Measurements from ENCODE around the gene CCL7. TPM values are rescaled to one million over a fixed set of nuclear protein-coding genes. Genes with fewer than 3 reads are reported as not detected.

CCL7 gene
- total RNA-seq, 1 experiment from 2014 or later, result not detected

DNA sequence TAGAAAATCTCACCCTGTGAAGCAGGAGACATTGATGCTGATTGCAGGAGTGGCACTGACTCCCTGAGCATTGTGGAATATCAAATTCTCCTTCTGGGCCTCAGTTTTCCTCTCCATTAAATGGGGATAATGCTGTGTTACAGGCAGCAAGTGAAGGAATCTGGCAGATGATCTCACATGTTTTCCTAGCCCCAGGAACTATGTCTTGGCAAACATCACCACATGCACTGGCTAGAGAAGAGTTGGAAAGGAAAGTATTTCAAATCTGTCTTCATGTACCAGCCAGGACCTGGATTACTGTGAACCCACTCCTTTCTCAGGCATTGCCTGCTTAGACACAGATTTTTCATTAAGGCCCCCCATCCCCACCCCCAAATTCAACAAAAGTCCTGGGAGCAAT lies 35.6 kb downstream of the CCL7 start:
- intact Hi-C loops (cut with micrococcal nuclease), result loop anchor here (1.0 kb wide), 2 partner anchors 56 to 105 kb away; no protein-coding TSS in a partner anchor
- no peak overlapping the region for H3K27ac Mint-ChIP-seq (ENCODE audit: low read depth, unreplicated experiment)
- no peaks in the 10 kb centered on the region for H3K36me3 Mint-ChIP-seq (ENCODE audit: insufficient read depth, unreplicated experiment)
- CTCF ChIA-PET, result interaction anchor here (0.6 to 2.4 kb wide), 7 partner anchors 14 to 106 kb away, joined by 3 to 13 read pairs (median 5); partner anchors contain the start of gene CCL8
- H3K4me1 Mint-ChIP-seq (ENCODE audit: insufficient read depth, unreplicated experiment), result peaks cover 5% of the 10 kb centered on the region
- POLR2A ChIA-PET, result no interaction called here
- no peak for DNase-seq (ENCODE audit: unreplicated experiment)
- TF ChIP-seq, protein P1, sequence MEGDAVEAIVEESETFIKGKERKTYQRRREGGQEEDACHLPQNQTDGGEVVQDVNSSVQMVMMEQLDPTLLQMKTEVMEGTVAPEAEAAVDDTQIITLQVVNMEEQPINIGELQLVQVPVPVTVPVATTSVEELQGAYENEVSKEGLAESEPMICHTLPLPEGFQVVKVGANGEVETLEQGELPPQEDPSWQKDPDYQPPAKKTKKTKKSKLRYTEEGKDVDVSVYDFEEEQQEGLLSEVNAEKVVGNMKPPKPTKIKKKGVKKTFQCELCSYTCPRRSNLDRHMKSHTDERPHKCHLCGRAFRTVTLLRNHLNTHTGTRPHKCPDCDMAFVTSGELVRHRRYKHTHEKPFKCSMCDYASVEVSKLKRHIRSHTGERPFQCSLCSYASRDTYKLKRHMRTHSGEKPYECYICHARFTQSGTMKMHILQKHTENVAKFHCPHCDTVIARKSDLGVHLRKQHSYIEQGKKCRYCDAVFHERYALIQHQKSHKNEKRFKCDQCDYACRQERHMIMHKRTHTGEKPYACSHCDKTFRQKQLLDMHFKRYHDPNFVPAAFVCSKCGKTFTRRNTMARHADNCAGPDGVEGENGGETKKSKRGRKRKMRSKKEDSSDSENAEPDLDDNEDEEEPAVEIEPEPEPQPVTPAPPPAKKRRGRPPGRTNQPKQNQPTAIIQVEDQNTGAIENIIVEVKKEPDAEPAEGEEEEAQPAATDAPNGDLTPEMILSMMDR (IDR thresholded peaks at IDR 0.05; ENCODE audit: unreplicated experiment), result no peak
- no peak overlapping the region for H3K4me3 Mint-ChIP-seq (ENCODE audit: unreplicated experiment)
- BruUV-seq (replicated peaks), result no TSS peak
- no peaks in the 10 kb centered on the region for H3K9me3 Mint-ChIP-seq (ENCODE audit: unreplicated experiment)
- no peaks in the 10 kb centered on the region for H3K27me3 Mint-ChIP-seq (ENCODE audit: insufficient read depth, unreplicated experiment)

DNA sequence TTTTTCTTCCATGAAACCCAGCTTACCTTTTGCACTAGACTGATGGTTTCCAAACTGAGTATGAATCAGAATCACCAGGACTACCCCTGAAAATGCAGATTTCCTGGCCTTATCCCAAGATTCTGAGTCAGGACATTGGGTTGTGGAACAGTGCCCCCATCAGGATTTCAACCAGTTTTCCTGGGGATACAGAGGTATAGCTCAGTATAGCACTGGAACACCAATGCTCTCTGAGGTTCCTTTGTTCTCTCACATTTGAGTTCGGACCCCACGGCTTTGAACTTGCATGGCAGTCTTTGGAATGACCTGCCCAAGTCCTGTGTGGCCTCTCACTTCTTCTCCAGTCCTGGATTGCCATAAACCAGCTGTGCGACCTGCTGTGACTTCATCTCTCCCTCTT lies 36.4 kb downstream of the CCL7 start:
- peaks cover 5% of the 10 kb centered on the region for H3K4me1 Mint-ChIP-seq (ENCODE audit: insufficient read depth, unreplicated experiment)
- no peaks in the 10 kb centered on the region for H3K9me3 Mint-ChIP-seq (ENCODE audit: unreplicated experiment)
- no peak overlapping the region for H3K27ac Mint-ChIP-seq (ENCODE audit: low read depth, unreplicated experiment)
- BruUV-seq (replicated peaks), result no TSS peak
- ChIA-PET CTCF (interaction anchor here (0.6 to 1.3 kb wide), 7 partner anchors 13 to 139 kb away, joined by 3 to 13 read pairs (median 4); partner anchors contain the start of gene CCL8), POLR2A (no interaction called here)
- DNase-seq (ENCODE audit: unreplicated experiment), result peak; percentile 3
- intact Hi-C loops (cut with micrococcal nuclease), result loop anchor here (1.0 kb wide), 2 partner anchors 55 to 106 kb away; no protein-coding TSS in a partner anchor
- TF ChIP-seq, protein P1 (IDR thresholded peaks at IDR 0.05; ENCODE audit: unreplicated experiment), result peak; percentile 32
- no peak overlapping the region for H3K4me3 Mint-ChIP-seq (ENCODE audit: unreplicated experiment)
- no peaks in the 10 kb centered on the region for H3K27me3 Mint-ChIP-seq (ENCODE audit: insufficient read depth, unreplicated experiment)
- no peaks in the 10 kb centered on the region for H3K36me3 Mint-ChIP-seq (ENCODE audit: insufficient read depth, unreplicated experiment)

DNA sequence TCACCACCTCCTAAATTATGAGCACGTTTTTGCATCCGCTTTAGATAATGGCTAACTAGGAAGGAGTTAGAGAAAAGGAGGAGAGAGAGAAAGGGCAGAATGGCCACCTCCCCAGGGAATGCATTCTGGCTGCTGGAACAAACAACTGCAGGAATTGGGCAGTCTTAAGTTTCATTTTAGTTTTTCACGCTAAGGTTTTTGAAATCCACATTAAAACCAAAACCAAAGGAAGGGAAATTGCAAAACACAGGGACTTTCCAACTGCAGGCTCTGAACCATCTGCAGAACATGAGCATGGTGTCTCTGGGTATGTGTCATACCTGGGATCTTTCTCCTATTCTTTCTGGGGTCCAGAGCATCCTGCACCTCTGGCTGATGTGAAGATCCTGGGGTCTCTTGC lies 37.1 kb downstream of the CCL7 start:
- H3K4me1 Mint-ChIP-seq (ENCODE audit: insufficient read depth, unreplicated experiment), result peaks cover 5% of the 10 kb centered on the region
- ChIA-PET POLR2A (no interaction called here), CTCF (interaction anchor here (0.7 to 1.3 kb wide), 4 partner anchors 12 to 107 kb away, joined by 3 to 13 read pairs (median 4); partner anchors contain the start of gene CCL8)
- intact Hi-C loops (cut with micrococcal nuclease), result no loop called here
- no peak overlapping the region for H3K27ac Mint-ChIP-seq (ENCODE audit: low read depth, unreplicated experiment)
- TF ChIP-seq, protein P1 (IDR thresholded peaks at IDR 0.05; ENCODE audit: unreplicated experiment), result no peak
- no TSS peak for BruUV-seq (replicated peaks)
- H3K9me3 Mint-ChIP-seq (ENCODE audit: unreplicated experiment), result no peaks in the 10 kb centered on the region
- no peaks in the 10 kb centered on the region for H3K27me3 Mint-ChIP-seq (ENCODE audit: insufficient read depth, unreplicated experiment)
- no peaks in the 10 kb centered on the region for H3K36me3 Mint-ChIP-seq (ENCODE audit: insufficient read depth, unreplicated experiment)
- H3K4me3 Mint-ChIP-seq (ENCODE audit: unreplicated experiment), result no peak overlapping the region
- DNase-seq (ENCODE audit: unreplicated experiment), result no peak

DNA sequence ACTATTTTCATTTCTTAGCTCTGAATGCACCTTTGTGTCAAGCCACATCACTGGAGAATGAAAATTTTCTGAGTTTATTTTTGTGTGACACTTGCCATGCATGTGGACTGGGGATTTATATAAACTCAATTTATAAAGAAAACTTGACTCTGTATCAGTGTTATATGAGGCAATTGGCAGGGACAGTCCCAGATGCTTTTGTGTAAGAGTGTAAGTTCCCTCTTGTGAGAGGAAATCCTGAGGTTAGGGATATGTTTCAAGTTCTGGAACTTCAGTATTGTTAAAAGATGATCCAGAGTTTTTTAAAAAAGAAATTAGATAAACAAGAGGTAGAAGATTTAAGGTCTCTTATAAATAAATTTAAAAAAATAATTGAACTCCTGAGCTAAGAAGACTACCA lies 38.4 kb downstream of the CCL7 start:
- no TSS peak for BruUV-seq (replicated peaks)
- Mint-ChIP-seq H3K27ac (ENCODE audit: low read depth, unreplicated experiment) (no peak overlapping the region), H3K4me3 (ENCODE audit: unreplicated experiment) (no peak overlapping the region), H3K9me3 (ENCODE audit: unreplicated experiment) (no peaks in the 10 kb centered on the region), H3K36me3 (ENCODE audit: insufficient read depth, unreplicated experiment) (no peaks in the 10 kb centered on the region), H3K4me1 (ENCODE audit: insufficient read depth, unreplicated experiment) (peaks cover 5% of the 10 kb centered on the region), H3K27me3 (ENCODE audit: insufficient read depth, unreplicated experiment) (no peaks in the 10 kb centered on the region)
- intact Hi-C loops (cut with micrococcal nuclease), result no loop called here
- TF ChIP-seq, protein P1 (IDR thresholded peaks at IDR 0.05; ENCODE audit: unreplicated experiment), result no peak
- CTCF ChIA-PET, result interaction anchor here (1.3 to 1.5 kb wide), 2 partner anchors 53 to 108 kb away, joined by 3 read pairs; no protein-coding TSS in a partner anchor
- DNase-seq (ENCODE audit: unreplicated experiment), result no peak
- POLR2A ChIA-PET, result no interaction called here
